ENCODE data around the gene CLDN18. TPM values are rescaled to one million over a fixed set of nuclear protein-coding genes. Genes with fewer than 3 reads are reported as not detected.

CLDN18 gene
- total and polyA plus RNA-seq, 2 of the 8 experiments (the other 6 are each of a cell fraction or from before 2014, with no cell fraction given), result not detected

DNA sequence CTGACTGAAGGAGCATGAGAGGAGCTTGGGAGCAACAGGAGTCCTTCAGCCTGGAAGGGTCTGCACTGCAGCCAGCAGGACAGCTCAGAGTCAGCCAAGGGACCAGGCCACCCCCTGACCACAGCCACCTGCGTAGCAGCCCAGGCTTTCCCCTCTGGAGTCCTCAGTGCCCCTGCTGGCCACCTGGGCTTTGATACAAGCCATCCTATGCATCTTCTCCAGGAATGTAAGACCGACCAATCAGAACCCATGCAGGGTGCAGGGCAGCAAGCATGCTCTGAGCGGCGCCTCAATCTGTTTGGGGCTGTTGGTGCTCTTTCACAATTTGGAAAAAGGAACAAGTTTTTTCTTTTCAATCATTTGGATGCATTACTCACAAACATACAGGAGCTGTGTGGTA is 53.5 kb downstream of the CLDN18 start:
- Histone ChIP-seq H3K4me1 (replicated peaks in 1 of 4; ENCODE audit: control insufficient read depth in 3 of 4, insufficient read depth in 4 of 4, low read length in 3 of 4) (peaks cover 0 to 3% (median 0%) of the 10 kb centered on the region in 4 experiments; a peak in 2 of 7 replicates), H3K4me2 (ENCODE audit: insufficient read depth in 1 of 2, low read depth in 2 of 2, low read length in 2 of 2) (no peak overlapping the region), H3K9ac (replicated peaks in 1 of 4; ENCODE audit: extremely low read depth in 1 of 4, low read depth in 3 of 4, low read length in 3 of 4) (no peak overlapping the region), H3K9me3 (ENCODE audit: insufficient read depth in 2 of 2, low read depth in 1 of 2, low read length in 1 of 2) (no peaks in the 10 kb centered on the region), H3K23me2 (ENCODE audit: low read depth, low read length) (no peaks in the 10 kb centered on the region), H2AFZ (ENCODE audit: low read length) (no peak overlapping the region), H2BK20ac (ENCODE audit: low read length) (no peak overlapping the region), H3K27me3 (replicated peaks in 1 of 4; ENCODE audit: control insufficient read depth in 3 of 4, extremely low read depth in 1 of 4, insufficient read depth in 3 of 4, low read length in 3 of 4) (no peaks in the 10 kb centered on the region), H3K56ac (replicated peaks; ENCODE audit: insufficient read length, low read depth, low read length) (no peak overlapping the region), H4K91ac (replicated peaks; ENCODE audit: insufficient read length, low read length) (no peak overlapping the region), H3K36me3 (ENCODE audit: control insufficient read depth in 2 of 4, insufficient read depth in 4 of 4, low read length in 3 of 4) (peaks cover 3 to 18% (median 9%) of the 10 kb centered on the region in 4 experiments; a peak in 6 of 8 replicates), H2BK15ac (ENCODE audit: low read length) (no peak overlapping the region), H2AK5ac (ENCODE audit: low read depth, low read length) (no peak overlapping the region), H2BK12ac (ENCODE audit: low read depth, low read length) (no peak overlapping the region), H3K79me2 (ENCODE audit: control insufficient read depth in 1 of 2, insufficient read depth in 2 of 2, low read length in 2 of 2) (no peaks in the 10 kb centered on the region), H3K4me3 (ENCODE audit: extremely low read depth in 1 of 4, insufficient read depth in 2 of 4, low read depth in 3 of 4, low read length in 4 of 4) (no peak overlapping the region), H2BK120ac (replicated peaks; ENCODE audit: low read depth, low read length) (no peak overlapping the region), H4K8ac (ENCODE audit: extremely low read depth, insufficient read depth, low read length) (no peak overlapping the region), H3K79me1 (ENCODE audit: low read depth, low read length) (no peaks in the 10 kb centered on the region), H3K14ac (ENCODE audit: insufficient read length) (no peak overlapping the region), H4K20me1 (replicated peaks in 1 of 2; ENCODE audit: control insufficient read depth in 1 of 2, insufficient read depth in 2 of 2, low read length in 2 of 2) (no peaks in the 10 kb centered on the region), H3K4ac (replicated peaks; ENCODE audit: insufficient read length, low read depth, low read length) (no peak overlapping the region), H2BK5ac (ENCODE audit: low read depth, low read length) (no peak overlapping the region), H4K5ac (ENCODE audit: insufficient read length, low read depth, low read length) (no peak overlapping the region), H3K27ac (ENCODE audit: low read depth, low read length) (no peak overlapping the region), H3K18ac (ENCODE audit: extremely low read depth, low read length) (no peak overlapping the region), H3K23ac (ENCODE audit: insufficient read length) (no peak overlapping the region)
- 54% methylated on average over 4 of the region's 4 CpGs; no CpG with 5 or more reads in 1 of the 2 experiments for WGBS, 2 experiments (ENCODE audit: extremely low coverage in 1 of 2, insufficient coverage in 1 of 2, insufficient read length in 1 of 2, insufficient replicate concordance in 2 of 2, low coverage in 1 of 2, low lambda C conversion rate in 2 of 2, missing lambda C conversion rate in 1 of 2)
- FAIRE-seq, result no peak
- ChIA-PET POLR2A (ENCODE audit: partially characterized antibody) (interaction anchor here (0.8 to 1.2 kb wide), 4 partner anchors 11 to 52 kb away, joined by 3 read pairs; partner anchors contain the start of gene DZIP1L), CTCF (ENCODE audit: partially characterized antibody) (interaction anchor here (0.9 to 16.3 kb wide), 10 partner anchors 12 to 333 kb away, joined by 3 to 232 read pairs (median 3); partner anchors contain the start of gene DZIP1L)
- TF ChIP-seq MAX (IDR thresholded peaks at IDR 0.05), result 0 out of 2 replicates have a peak, but pooled peaks have one; percentile 11
- no peak for TF ChIP-seq KDM4A (IDR thresholded peaks at IDR 0.05; ENCODE audit: low read depth, low read length, severe bottlenecking)
- no peak for TF ChIP-seq CEBPB (IDR thresholded peaks at IDR 0.05; ENCODE audit: low read depth, low read length)
- TF ChIP-seq TEAD4 (IDR thresholded peaks at IDR 0.05; ENCODE audit: low read depth, low read length), result peak; percentile 20; the same call in 1 of the 2 replicates
- no peak for TF ChIP-seq TAF7 (optimal IDR thresholded peaks at IDR 0.05; ENCODE audit: borderline replicate concordance, low read depth, low read length)
- no peak for TF ChIP-seq JUND (IDR thresholded peaks at IDR 0.05; ENCODE audit: low read length)
- no peak for TF ChIP-seq SAP30 (IDR thresholded peaks at IDR 0.05; ENCODE audit: insufficient read depth, insufficient replicate concordance, low read length)
- TF ChIP-seq SP2 (IDR thresholded peaks at IDR 0.05; ENCODE audit: low read length), result no peak
- no peak for TF ChIP-seq CHD2 (IDR thresholded peaks at IDR 0.05; ENCODE audit: low read length)
- TF ChIP-seq HDAC2 (IDR thresholded peaks at IDR 0.05; ENCODE audit: borderline replicate concordance in 1 of 2, low read depth in 2 of 2, low read length in 2 of 2), result no peak
- no peak for DNase-seq (ENCODE audit: low read depth in 1 of 2, low spot score in 2 of 2)
